Measurements from ENCODE around the gene CMSS1. TPM values are rescaled to one million over a fixed set of nuclear protein-coding genes. Genes with fewer than 3 reads are reported as not detected.

Gene CMSS1
- polyA plus RNA-seq, 1 donor from 2014 or later: 31.8 TPM

DNA sequence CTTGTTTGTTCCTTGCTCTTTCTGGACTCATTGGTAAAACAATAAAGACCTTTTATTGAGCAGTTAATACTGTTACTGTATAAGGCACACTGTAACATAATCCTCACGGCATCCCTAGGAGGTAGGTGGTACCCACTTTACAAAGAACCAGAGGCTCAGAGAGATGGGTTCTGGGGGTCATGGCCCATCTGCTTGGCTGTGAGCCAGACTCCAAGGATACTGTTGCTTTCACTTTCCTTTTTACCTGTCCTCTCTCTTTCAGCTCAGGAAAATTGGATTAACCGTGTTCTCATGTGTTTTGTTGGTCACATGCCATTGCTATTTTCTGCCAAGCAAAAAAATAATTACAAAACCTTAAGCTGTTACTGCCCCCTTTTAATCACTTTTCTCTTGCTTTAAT lies 331.5 kb downstream of the CMSS1 start:
- no peaks in the 10 kb centered on the region for H3K79me2 ChIP-seq (replicated peaks; ENCODE audit: insufficient read depth, low read length)
- H3F3A ChIP-seq (ENCODE audit: insufficient read depth, low read length, poor library complexity, severe bottlenecking): no peaks in the 10 kb centered on the region
- no peak overlapping the region for H3K4me3 ChIP-seq (ENCODE audit: low read length)
- H3K27ac ChIP-seq (ENCODE audit: low read length): no peak overlapping the region
- no peaks in the 10 kb centered on the region for H3K27me3 ChIP-seq (ENCODE audit: insufficient read depth, low read depth, low read length)
- H3K4me2 ChIP-seq (ENCODE audit: low read length): no peak overlapping the region
- H3K9ac ChIP-seq (ENCODE audit: low read length): no peak overlapping the region
- no peaks in the 10 kb centered on the region for H3K36me3 ChIP-seq (ENCODE audit: insufficient read depth, low read length)
- no peaks in the 10 kb centered on the region for H3K9me3 ChIP-seq (ENCODE audit: low read length)
- TF ChIP-seq RAD21 (conservative IDR thresholded peaks at IDR 0.05) (no peak), SMC3 (conservative IDR thresholded peaks at IDR 0.05; ENCODE audit: poor library complexity) (no peak), POLR2AphosphoS5 (IDR thresholded peaks at IDR 0.05) (no peak), MXI1 (conservative IDR thresholded peaks at IDR 0.05; ENCODE audit: poor library complexity, severe bottlenecking) (no peak), EP300 (conservative IDR thresholded peaks at IDR 0.05; ENCODE audit: poor library complexity, severe bottlenecking) (no peak), TAF1 (IDR thresholded peaks at IDR 0.05; ENCODE audit: low read depth) (no peak), EZH2 (IDR thresholded peaks at IDR 0.05; ENCODE audit: borderline replicate concordance, insufficient read depth, low read length, poor library complexity, severe bottlenecking) (no peak)
- TF ChIP-seq, protein P1, sequence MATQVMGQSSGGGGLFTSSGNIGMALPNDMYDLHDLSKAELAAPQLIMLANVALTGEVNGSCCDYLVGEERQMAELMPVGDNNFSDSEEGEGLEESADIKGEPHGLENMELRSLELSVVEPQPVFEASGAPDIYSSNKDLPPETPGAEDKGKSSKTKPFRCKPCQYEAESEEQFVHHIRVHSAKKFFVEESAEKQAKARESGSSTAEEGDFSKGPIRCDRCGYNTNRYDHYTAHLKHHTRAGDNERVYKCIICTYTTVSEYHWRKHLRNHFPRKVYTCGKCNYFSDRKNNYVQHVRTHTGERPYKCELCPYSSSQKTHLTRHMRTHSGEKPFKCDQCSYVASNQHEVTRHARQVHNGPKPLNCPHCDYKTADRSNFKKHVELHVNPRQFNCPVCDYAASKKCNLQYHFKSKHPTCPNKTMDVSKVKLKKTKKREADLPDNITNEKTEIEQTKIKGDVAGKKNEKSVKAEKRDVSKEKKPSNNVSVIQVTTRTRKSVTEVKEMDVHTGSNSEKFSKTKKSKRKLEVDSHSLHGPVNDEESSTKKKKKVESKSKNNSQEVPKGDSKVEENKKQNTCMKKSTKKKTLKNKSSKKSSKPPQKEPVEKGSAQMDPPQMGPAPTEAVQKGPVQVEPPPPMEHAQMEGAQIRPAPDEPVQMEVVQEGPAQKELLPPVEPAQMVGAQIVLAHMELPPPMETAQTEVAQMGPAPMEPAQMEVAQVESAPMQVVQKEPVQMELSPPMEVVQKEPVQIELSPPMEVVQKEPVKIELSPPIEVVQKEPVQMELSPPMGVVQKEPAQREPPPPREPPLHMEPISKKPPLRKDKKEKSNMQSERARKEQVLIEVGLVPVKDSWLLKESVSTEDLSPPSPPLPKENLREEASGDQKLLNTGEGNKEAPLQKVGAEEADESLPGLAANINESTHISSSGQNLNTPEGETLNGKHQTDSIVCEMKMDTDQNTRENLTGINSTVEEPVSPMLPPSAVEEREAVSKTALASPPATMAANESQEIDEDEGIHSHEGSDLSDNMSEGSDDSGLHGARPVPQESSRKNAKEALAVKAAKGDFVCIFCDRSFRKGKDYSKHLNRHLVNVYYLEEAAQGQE (IDR thresholded peaks at IDR 0.05; ENCODE audit: borderline replicate concordance): no peak
- TF ChIP-seq, protein P2, sequence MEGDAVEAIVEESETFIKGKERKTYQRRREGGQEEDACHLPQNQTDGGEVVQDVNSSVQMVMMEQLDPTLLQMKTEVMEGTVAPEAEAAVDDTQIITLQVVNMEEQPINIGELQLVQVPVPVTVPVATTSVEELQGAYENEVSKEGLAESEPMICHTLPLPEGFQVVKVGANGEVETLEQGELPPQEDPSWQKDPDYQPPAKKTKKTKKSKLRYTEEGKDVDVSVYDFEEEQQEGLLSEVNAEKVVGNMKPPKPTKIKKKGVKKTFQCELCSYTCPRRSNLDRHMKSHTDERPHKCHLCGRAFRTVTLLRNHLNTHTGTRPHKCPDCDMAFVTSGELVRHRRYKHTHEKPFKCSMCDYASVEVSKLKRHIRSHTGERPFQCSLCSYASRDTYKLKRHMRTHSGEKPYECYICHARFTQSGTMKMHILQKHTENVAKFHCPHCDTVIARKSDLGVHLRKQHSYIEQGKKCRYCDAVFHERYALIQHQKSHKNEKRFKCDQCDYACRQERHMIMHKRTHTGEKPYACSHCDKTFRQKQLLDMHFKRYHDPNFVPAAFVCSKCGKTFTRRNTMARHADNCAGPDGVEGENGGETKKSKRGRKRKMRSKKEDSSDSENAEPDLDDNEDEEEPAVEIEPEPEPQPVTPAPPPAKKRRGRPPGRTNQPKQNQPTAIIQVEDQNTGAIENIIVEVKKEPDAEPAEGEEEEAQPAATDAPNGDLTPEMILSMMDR (IDR thresholded peaks at IDR 0.05; ENCODE audit: poor library complexity, severe bottlenecking): no peak
- H4K20me1 ChIP-seq (ENCODE audit: insufficient read depth): no peaks in the 10 kb centered on the region
- H2AFZ ChIP-seq (ENCODE audit: low read depth, low read length): no peak overlapping the region
- H3K9me2 ChIP-seq (ENCODE audit: insufficient read depth, low read length): no peaks in the 10 kb centered on the region

DNA sequence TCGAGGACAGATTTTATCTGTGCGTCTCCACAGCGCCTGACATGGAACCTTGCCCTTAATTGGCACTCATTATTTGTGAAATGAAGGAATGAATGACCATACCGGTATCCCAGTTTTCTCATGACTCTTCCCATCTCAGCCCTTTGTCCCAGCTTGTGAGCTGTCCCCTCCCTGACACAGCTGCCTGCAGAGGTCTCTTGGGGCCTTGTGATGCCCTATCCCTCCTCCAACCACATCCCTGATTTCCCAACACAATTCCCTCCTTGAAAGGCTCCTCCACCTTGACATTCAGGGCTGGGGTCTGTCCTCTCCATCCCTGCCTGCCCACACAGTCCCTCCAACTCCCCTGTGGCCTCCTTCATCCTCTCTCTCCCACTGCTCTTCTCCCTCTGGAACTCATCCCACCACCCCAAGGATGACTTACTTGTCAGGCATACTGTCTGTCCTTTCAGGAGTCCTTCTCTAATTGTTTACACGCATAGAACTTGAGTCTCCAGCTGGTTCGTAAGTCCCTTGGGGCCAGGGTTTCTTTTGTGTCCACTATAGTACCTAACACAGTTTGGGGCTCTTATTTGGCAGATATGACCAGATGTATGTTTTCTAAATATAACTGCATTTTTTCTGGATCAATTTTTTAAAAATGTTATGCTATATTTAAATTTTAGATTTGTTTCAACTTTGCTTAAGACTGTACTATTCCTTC lies 332.2 kb downstream of the CMSS1 start:
- no peak for TF ChIP-seq POLR2AphosphoS5 (IDR thresholded peaks at IDR 0.05)
- TF ChIP-seq MXI1 (conservative IDR thresholded peaks at IDR 0.05; ENCODE audit: poor library complexity, severe bottlenecking): no peak
- no peak for TF ChIP-seq EZH2 (IDR thresholded peaks at IDR 0.05; ENCODE audit: borderline replicate concordance, insufficient read depth, low read length, poor library complexity, severe bottlenecking)
- TF ChIP-seq EP300 (conservative IDR thresholded peaks at IDR 0.05; ENCODE audit: poor library complexity, severe bottlenecking): no peak
- TF ChIP-seq SMC3 (conservative IDR thresholded peaks at IDR 0.05; ENCODE audit: poor library complexity): no peak
- no peak for TF ChIP-seq RAD21 (conservative IDR thresholded peaks at IDR 0.05)
- TF ChIP-seq, protein P2 (IDR thresholded peaks at IDR 0.05; ENCODE audit: poor library complexity, severe bottlenecking): no peak
- no peak for TF ChIP-seq TAF1 (IDR thresholded peaks at IDR 0.05; ENCODE audit: low read depth)
- TF ChIP-seq, protein P1 (IDR thresholded peaks at IDR 0.05; ENCODE audit: borderline replicate concordance): no peak
- Histone ChIP-seq H2AFZ (ENCODE audit: low read depth, low read length) (no peak overlapping the region), H3K4me3 (ENCODE audit: low read length) (no peak overlapping the region), H3K9me3 (ENCODE audit: low read length) (no peaks in the 10 kb centered on the region), H3K4me2 (ENCODE audit: low read length) (no peak overlapping the region), H3K9ac (ENCODE audit: low read length) (no peak overlapping the region), H3K36me3 (ENCODE audit: insufficient read depth, low read length) (no peaks in the 10 kb centered on the region), H3F3A (ENCODE audit: insufficient read depth, low read length, poor library complexity, severe bottlenecking) (no peaks in the 10 kb centered on the region), H4K20me1 (ENCODE audit: insufficient read depth) (no peaks in the 10 kb centered on the region), H3K9me2 (ENCODE audit: insufficient read depth, low read length) (no peaks in the 10 kb centered on the region), H3K27ac (ENCODE audit: low read length) (no peak overlapping the region), H3K27me3 (ENCODE audit: insufficient read depth, low read depth, low read length) (no peaks in the 10 kb centered on the region), H3K79me2 (replicated peaks; ENCODE audit: insufficient read depth, low read length) (no peaks in the 10 kb centered on the region)
